ENCODE results near the gene DGKG. TPM values are rescaled to one million over a fixed set of nuclear protein-coding genes. Genes with fewer than 3 reads are reported as not detected.
A peak's percentile ranks its signal among the peaks of the same experiment; 100 is the strongest.

DGKG gene
- total and polyA plus RNA-seq, 10 of the 15 experiments (the other 5 are each of a cell fraction or from before 2014, with no cell fraction given) = 0.39 to 6.2 (median 4.7) TPM

GRCh38 chr3:186361762-186362536 is at the start of gene DGKG (continued):
- TF ChIP-seq ZZZ3 (IDR thresholded peaks at IDR 0.05; ENCODE audit: control insufficient read depth, insufficient read length, low read depth) (no peak), TCF3 (IDR thresholded peaks at IDR 0.05; ENCODE audit: borderline replicate concordance, insufficient read depth, low read depth, low read length) (no peak), JUND (IDR thresholded peaks at IDR 0.05; ENCODE audit: low read depth, low read length) (no peak), NR2F1 (conservative IDR thresholded peaks at IDR 0.05) (no peak), ZSCAN29 (IDR thresholded peaks at IDR 0.05) (no peak), SIN3A (IDR thresholded peaks at IDR 0.05; ENCODE audit: low read depth, low read length) (no peak), DPF2 (IDR thresholded peaks at IDR 0.05) (peak; percentile 83), EGR1 (IDR thresholded peaks at IDR 0.05; ENCODE audit: borderline replicate concordance in 1 of 2, low read depth in 2 of 2, low read length in 2 of 2) (peak in 1 of 2 experiments; percentile 36; a peak in 1 of 3 replicates), BHLHE40 (IDR thresholded peaks at IDR 0.05; ENCODE audit: borderline replicate concordance in 1 of 2, low read depth in 2 of 2, low read length in 1 of 2) (0 out of 4 replicates have a peak, but pooled peaks of 1 of the 2 experiments have one; percentile 13), ZBTB4 (CRISPR knock-in tag; IDR thresholded peaks at IDR 0.05) (no peak), IRF3 (IDR thresholded peaks at IDR 0.05) (no peak), NFYB (IDR thresholded peaks at IDR 0.05; ENCODE audit: insufficient read depth, low read depth, low read length) (no peak), EED (IDR thresholded peaks at IDR 0.05; ENCODE audit: low read depth) (peak; percentile 75), SPI1 (IDR thresholded peaks at IDR 0.05; ENCODE audit: borderline replicate concordance, insufficient read depth, low read depth, low read length) (peak; percentile 78), KDM1A (IDR thresholded peaks at IDR 0.05; ENCODE audit: borderline replicate concordance) (no peak), STAT3 (IDR thresholded peaks at IDR 0.05; ENCODE audit: low read depth, low read length) (no peak), ATF2 (IDR thresholded peaks at IDR 0.05; ENCODE audit: low read length) (no peak), PBX3 (IDR thresholded peaks at IDR 0.05; ENCODE audit: insufficient replicate concordance, low read depth, low read length) (no peak), PKNOX1 (IDR thresholded peaks at IDR 0.05) (peak; percentile 86), TCF12 (IDR thresholded peaks at IDR 0.05; ENCODE audit: low read depth, low read length) (no peak)
